K562 (cell line): Measurements from ENCODE around the gene CCDC7. TPM values are rescaled to one million over a fixed set of nuclear protein-coding genes. Genes with fewer than 3 reads are reported as not detected.

Source experiments
- ATAC-seq: fragments of 200-7000 bp; cut with Tn5 transposase; 3 replicates; pipeline ENCODE4 v1.9.1; 2020; ENCODE audit warnings: moderate library complexity
- BruUV-seq: library from RNA; stranded (reverse); fragments of 400-500 nt; replicated peaks from 2 replicates; lab custom pipeline; 2021; lab: Mats Ljungman, UMichigan
- CTCF ChIA-PET: fragments of 300-600 bp; formaldehyde crosslinking; extraction: SDS; loops from one replicate; lab custom pipeline; 2021; ENCODE audit warnings: low intra/inter-chr PET ratio; lab: Yijun Ruan, JAX
- POLR2A ChIA-PET: fragments of 300-600, 350-650 bp; sonication (Branson Sonifier 250); formaldehyde crosslinking; extraction: SDS; loops from one replicate; lab custom pipeline; 2021; ENCODE audit warnings: antibody characterized with exemption, inconsistent platforms; lab: Yijun Ruan, JAX
- DNase-seq, 4 experiments: peaks; one replicate each; pipeline versions ENCODE4 v3.0.0 to v3.0.0-alpha.2; 2011 to 2018; ENCODE audit warnings: low spot score in 3 of 4, mixed read lengths in 3 of 4; ENCODE audit errors: extremely low read depth in 1 of 4
- FAIRE-seq: peaks from 2 replicates; lab custom pipeline; 2011; peaks lifted over from hg19 to GRCh38; lab: Jason Lieb, UNC
- H2AFZ ChIP-seq: 2 replicates; pipeline ENCODE4 v1.6.0; 2011; ENCODE audit warnings: low read depth, low read length, control low read depth, inconsistent platforms
- H3K27ac ChIP-seq: fragments of 200-600 bp; 3 replicates; pipeline ENCODE4 v1.8.0; 2011; ENCODE audit warnings: low read depth, mild to moderate bottlenecking, control low read depth, inconsistent platforms, low read length, moderate library complexity, mixed read lengths; ENCODE audit errors: extremely low read depth
- H3K27me3 ChIP-seq, 2 experiments: fragments of 300-600 bp in 1 of 2; 2 replicates in 1 of 2; 3 replicates in 1 of 2; pipeline versions ENCODE4 v1.6.0 to v1.8.0; 2011; ENCODE audit warnings: inconsistent platforms in 2 of 2, low read length in 2 of 2, mild to moderate bottlenecking in 1 of 2, mixed read lengths in 1 of 2, moderate library complexity in 1 of 2; ENCODE audit not compliant: control insufficient read depth in 2 of 2, insufficient read depth in 2 of 2
- H3K36me3 ChIP-seq: fragments of 300-600 bp; 3 replicates; pipeline ENCODE4 v1.8.0; 2011; ENCODE audit warnings: mild to moderate bottlenecking, low read length, inconsistent platforms; ENCODE audit not compliant: control insufficient read depth, insufficient read depth
- H3K4me1 ChIP-seq, 2 experiments: fragments of 200-600 bp in 1 of 2; replicated peaks in 1 of 2; 2 replicates in 1 of 2; 3 replicates in 1 of 2; pipeline versions ENCODE4 v1.5.1 to v1.8.0; 2011; ENCODE audit warnings: inconsistent platforms in 2 of 2, low read length in 2 of 2, mild to moderate bottlenecking in 1 of 2, mixed read lengths in 1 of 2, moderate library complexity in 1 of 2; ENCODE audit not compliant: control insufficient read depth in 2 of 2, insufficient read depth in 2 of 2
- H3K4me2 ChIP-seq: 2 replicates; pipeline ENCODE4 v1.6.1; 2011; ENCODE audit warnings: low read length, control low read depth, inconsistent platforms, mixed read lengths; ENCODE audit not compliant: insufficient read depth
- H3K4me3 ChIP-seq: fragments of 200-600 bp; sonication (generic), shearing (Covaris generic); 2 replicates; pipeline ENCODE4 v1.5.1; 2016; ENCODE audit warnings: control low read depth, inconsistent platforms
- H3K79me2 ChIP-seq: fragments of 200-600 bp; 3 replicates; pipeline ENCODE4 v1.8.0; 2011; ENCODE audit warnings: low read length, inconsistent platforms; ENCODE audit not compliant: control insufficient read depth, insufficient read depth
- H3K9ac ChIP-seq, 2 experiments: 2 replicates each; pipeline versions ENCODE4 v1.6.0 to v1.6.1; 2011; ENCODE audit warnings: low read depth in 2 of 2, low read length in 2 of 2, control low read depth in 1 of 2, inconsistent platforms in 1 of 2, mild to moderate bottlenecking in 1 of 2, mixed read lengths in 1 of 2; ENCODE audit not compliant: insufficient read depth in 1 of 2
- H3K9me1 ChIP-seq: one replicate; pipeline ENCODE4 v1.6.0; 2011; ENCODE audit warnings: inconsistent platforms, mild to moderate bottlenecking, low read length, moderate library complexity; ENCODE audit not compliant: control insufficient read depth, insufficient read depth
- H3K9me3 ChIP-seq: replicated peaks from 2 replicates; pipeline ENCODE4 v1.5.1; 2011; ENCODE audit warnings: low read depth, low read length, inconsistent platforms; ENCODE audit not compliant: control insufficient read depth, insufficient read depth
- H4K20me1 ChIP-seq: replicated peaks from 2 replicates; pipeline ENCODE4 v1.6.1; 2011; ENCODE audit warnings: low read length, inconsistent platforms, mixed read lengths; ENCODE audit not compliant: control insufficient read depth, insufficient read depth
- AFF1 ChIP-seq, 2 experiments: fragments of 450-650 bp; IDR thresholded peaks; 2 replicates each; pipeline ENCODE4 v1.6.1; 2018; ENCODE audit warnings: mild to moderate bottlenecking in 2 of 2, low read depth in 1 of 2; ENCODE audit not compliant: partially characterized antibody in 2 of 2
- CCAR2 ChIP-seq: fragments of 200-400 bp; formaldehyde crosslinking; IDR thresholded peaks from 2 replicates; pipeline ENCODE4 v1.6.1; 2017; ENCODE audit warnings: mild to moderate bottlenecking, low read depth, low read length
- DPF2 ChIP-seq: fragments of 450-650 bp; IDR thresholded peaks from 2 replicates; pipeline ENCODE4 v1.6.1; 2016
- ELF1 ChIP-seq: fragments of 200-800 bp; sonication (Bioruptor generic); IDR thresholded peaks from 2 replicates; pipeline ENCODE4 v1.6.1; 2016; ENCODE audit warnings: missing genetic modification characterization, missing compliant biosample characterization
- FOXA1 ChIP-seq: fragments of 450-650 bp; IDR thresholded peaks from 2 replicates; pipeline ENCODE4 v1.6.1; 2016; ENCODE audit warnings: mild to moderate bottlenecking, borderline replicate concordance
- FOXM1 ChIP-seq, 2 experiments: fragments of 450-650 bp in 1 of 2; sonication (generic) in 1 of 2; formaldehyde crosslinking in 1 of 2; IDR thresholded peaks; 2 replicates each; pipeline versions ENCODE4 v1.6.1 to v1.9.0; 2017 to 2022; ENCODE audit warnings: low read depth in 2 of 2, mild to moderate bottlenecking in 2 of 2, missing genetic modification reagents in 1 of 2, moderate library complexity in 1 of 2
- HDAC3 ChIP-seq: fragments of 450-650 bp; IDR thresholded peaks from 2 replicates; pipeline ENCODE4 v1.6.1; 2018; ENCODE audit warnings: borderline replicate concordance, mild to moderate bottlenecking, moderate library complexity; ENCODE audit not compliant: partially characterized antibody
- PHB ChIP-seq: fragments of 250-450 bp; sonication (Bioruptor Pico); IDR thresholded peaks from 2 replicates; pipeline ENCODE4 v1.5.0; 2021
- RUNX1 ChIP-seq: sonication (generic); IDR thresholded peaks from 2 replicates; pipeline ENCODE4 v1.6.1; 2016; ENCODE audit warnings: antibody characterized with exemption, low read depth
- TCF7L2 ChIP-seq: fragments of 150-350 bp; IDR thresholded peaks from 2 replicates; pipeline ENCODE4 v1.6.1; 2016; ENCODE audit warnings: low read depth, mild to moderate bottlenecking, low read length, moderate library complexity
- WGBS: fragments of 100-300 bp; shearing (Covaris generic); methylation state at CpG from one replicate; pipeline ENCODE4 v1.1.6; 2016; ENCODE audit warnings: low coverage, mixed read lengths; ENCODE audit not compliant: insufficient coverage; ENCODE audit errors: missing lambda C conversion rate; 5-methylcytosine and 5-hydroxymethylcytosine counted together
- in situ Hi-C: fragments of 300-500 bp; cut with MboI; formaldehyde crosslinking; loops from 4 replicates; pipeline ENCODE4 v1.15.0; 2018; ENCODE audit warnings: inconsistent platforms, mixed read lengths
- intact Hi-C: fragments of 100-400 bp; cut with micrococcal nuclease; formaldehyde crosslinking; loops from 2 replicates; pipeline ENCODE4 v1.14.2; 2022
- polyA plus RNA-seq, 8 experiments: library from polyadenylated mRNA; depleted of rRNA in 4 of 8; stranded (reverse) in 5 of 8; unstranded in 3 of 8; fragments of >200 nt; fragmentation: Nextera tagmentation in 2 of 8; fragmentation: Illumina TruSeq in 1 of 8; extraction: Ambion mirVana in 2 of 8; extraction: Trizol in 1 of 8; gene quantifications; 2 replicates each; pipeline versions ENCODE4 v1.2.1 to v1.2.3, GENCODE V29; 2011 to 2014; ENCODE audit warnings: inconsistent platforms in 1 of 8, missing spikeins in 1 of 8
- total RNA-seq, 7 experiments: library from RNA; depleted of rRNA in 6 of 7; stranded (reverse); fragments of >200 nt in 6 of 7; fragmentation: Illumina TruSeq in 2 of 7; extraction: Trizol in 2 of 7; gene quantifications; 2 replicates each; pipeline versions ENCODE4 v1.2.1 to v1.2.3, GENCODE V29; 2011 to 2021; ENCODE audit warnings: low replicate concordance in 1 of 7

Gene CCDC7
- total and polyA plus RNA-seq, 9 of the 15 experiments (the other 6 are each of a cell fraction or from before 2014, with no cell fraction given), result 1.5 to 6.6 (median 2.7) TPM

GRCh38 chr10:32846974-32847373 is 401.0 kb downstream of the CCDC7 start:
- in situ Hi-C loops, result no loop called here

More at GRCh38 chr10:32846974-32847373, 401.0 kb downstream of the CCDC7 start:
- TF ChIP-seq TCF7L2 (no peak), FOXM1 (IDR thresholded peaks at IDR 0.05; ENCODE audit: low read depth) (no peak), FOXM1 (CRISPR knock-in tag; IDR thresholded peaks at IDR 0.05; ENCODE audit: low read depth) (no peak), ELF1 (tag) (no peak), HDAC3 (no peak), RUNX1 (no peak), PHB (CRISPR knock-in tag) (no peak), CCAR2 (no peak), AFF1 (IDR thresholded peaks at IDR 0.05; ENCODE audit: low read depth in 1 of 2, partially characterized antibody in 2 of 2) (no peak), FOXA1 (no peak), DPF2 (no peak)
- no peak overlapping the region for H3K4me2 ChIP-seq
- ChIA-PET POLR2A (no interaction called here), CTCF (no interaction called here)
- H3K79me2 ChIP-seq, result no peaks in the 10 kb centered on the region
- no peaks in the 10 kb centered on the region for H3K4me1 ChIP-seq
- ATAC-seq (no peak), FAIRE-seq (no peak), DNase-seq (no peak)
- H2AFZ ChIP-seq, result no peak overlapping the region
- H4K20me1 ChIP-seq, result no peaks in the 10 kb centered on the region
- intact Hi-C loops, result no loop called here
- H3K36me3 ChIP-seq, result no peaks in the 10 kb centered on the region
- no peak overlapping the region for H3K27ac ChIP-seq
- no peaks in the 10 kb centered on the region for H3K9me1 ChIP-seq
- no peak overlapping the region for H3K4me3 ChIP-seq
- 0% methylated on average over 4 of the region's 4 CpGs for WGBS
- H3K9me3 ChIP-seq, result no peaks in the 10 kb centered on the region
- H3K9ac ChIP-seq, result no peak overlapping the region
- BruUV-seq, result no TSS peak
- H3K27me3 ChIP-seq, result no peaks in the 10 kb centered on the region
